Embryonic facial prominence (tissue), 1 donor: Measurements from ENCODE around the gene SOCS6.

Source experiments
- DNase-seq: peaks from one replicate; pipeline ENCODE4 v3.0.0-alpha.2; 2016; ENCODE audit errors: extremely low spot score

SOCS6 gene

DNA sequence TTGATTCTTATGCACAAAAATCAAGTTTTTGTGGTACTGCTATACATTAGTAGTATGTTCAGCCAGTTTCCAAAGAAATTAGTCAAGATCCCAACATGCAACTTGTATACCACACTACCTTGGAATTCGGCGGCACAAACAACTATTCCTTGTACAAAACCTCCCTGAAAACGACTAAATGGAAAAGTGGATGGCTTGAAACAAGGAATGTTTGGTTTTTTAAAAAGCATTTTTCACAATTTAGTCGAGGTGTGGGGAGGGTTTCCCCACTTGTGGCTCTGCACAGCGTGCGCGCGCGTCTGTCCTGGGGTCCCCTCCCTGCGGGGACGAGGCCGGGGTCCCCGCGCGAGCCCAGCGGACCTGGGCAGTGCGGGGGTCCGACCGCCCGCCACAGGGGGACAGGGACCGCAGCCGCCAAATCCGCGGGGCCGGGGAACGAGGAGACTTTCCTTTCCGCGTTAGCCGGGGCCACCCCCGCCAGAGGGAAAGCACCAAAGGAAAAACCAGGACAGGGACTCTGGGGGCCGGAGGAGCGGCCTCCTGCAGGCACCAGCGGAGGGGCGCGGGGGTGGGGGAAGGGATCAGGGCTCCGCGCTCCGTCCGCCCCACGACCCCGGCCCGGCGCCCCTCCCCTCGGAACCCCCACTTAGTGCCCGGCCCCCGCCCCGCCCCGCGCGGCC, 534 bp upstream of the SOCS6 start:
- DNase-seq = no peak

DNA sequence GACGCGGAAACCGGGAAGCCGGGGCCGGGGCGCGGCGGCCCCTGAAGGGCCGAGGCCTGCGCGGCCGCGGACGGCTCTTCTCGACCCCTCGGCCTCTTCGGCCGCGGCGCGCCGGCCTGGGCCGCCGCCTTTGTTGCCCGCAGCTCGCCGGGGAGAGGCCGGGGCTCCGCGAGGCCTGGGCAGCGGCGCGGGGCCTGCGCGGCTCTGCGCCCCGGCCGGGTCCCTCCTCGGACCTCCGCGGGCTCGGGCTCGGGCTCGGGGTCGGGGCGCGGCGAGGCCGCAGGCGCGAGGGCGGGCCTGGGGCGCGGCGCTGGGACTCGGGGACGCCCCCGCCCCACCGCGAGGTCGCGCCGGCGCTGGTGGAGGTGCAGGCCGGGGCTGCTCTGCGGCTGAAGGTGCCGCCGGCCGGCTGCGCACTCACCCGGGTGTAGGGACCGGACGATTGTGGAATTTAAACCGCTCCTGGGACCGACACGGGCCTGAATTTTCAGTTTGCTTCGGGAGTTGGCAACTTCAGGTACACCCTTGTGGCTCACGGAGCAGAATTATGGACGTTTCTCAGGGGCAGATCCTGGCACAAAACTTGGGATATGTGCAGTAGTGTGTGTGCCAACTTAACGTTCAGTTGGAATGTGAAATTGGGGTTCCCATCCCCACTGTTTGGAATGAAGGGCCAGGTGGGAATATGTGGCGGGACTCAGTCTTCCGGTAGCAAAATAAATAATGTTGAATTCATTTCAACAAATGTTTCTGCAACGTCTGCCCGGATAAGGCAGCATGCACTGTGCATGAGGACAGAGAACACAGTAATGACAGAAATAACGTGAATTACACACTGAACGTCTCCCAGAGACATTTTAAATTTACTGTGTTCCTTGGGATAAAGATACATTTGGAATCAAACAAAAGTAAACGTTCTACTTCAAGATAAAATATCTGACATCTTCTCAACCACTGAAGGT, 787 bp downstream of the SOCS6 start:
- DNase-seq = no peak

DNA sequence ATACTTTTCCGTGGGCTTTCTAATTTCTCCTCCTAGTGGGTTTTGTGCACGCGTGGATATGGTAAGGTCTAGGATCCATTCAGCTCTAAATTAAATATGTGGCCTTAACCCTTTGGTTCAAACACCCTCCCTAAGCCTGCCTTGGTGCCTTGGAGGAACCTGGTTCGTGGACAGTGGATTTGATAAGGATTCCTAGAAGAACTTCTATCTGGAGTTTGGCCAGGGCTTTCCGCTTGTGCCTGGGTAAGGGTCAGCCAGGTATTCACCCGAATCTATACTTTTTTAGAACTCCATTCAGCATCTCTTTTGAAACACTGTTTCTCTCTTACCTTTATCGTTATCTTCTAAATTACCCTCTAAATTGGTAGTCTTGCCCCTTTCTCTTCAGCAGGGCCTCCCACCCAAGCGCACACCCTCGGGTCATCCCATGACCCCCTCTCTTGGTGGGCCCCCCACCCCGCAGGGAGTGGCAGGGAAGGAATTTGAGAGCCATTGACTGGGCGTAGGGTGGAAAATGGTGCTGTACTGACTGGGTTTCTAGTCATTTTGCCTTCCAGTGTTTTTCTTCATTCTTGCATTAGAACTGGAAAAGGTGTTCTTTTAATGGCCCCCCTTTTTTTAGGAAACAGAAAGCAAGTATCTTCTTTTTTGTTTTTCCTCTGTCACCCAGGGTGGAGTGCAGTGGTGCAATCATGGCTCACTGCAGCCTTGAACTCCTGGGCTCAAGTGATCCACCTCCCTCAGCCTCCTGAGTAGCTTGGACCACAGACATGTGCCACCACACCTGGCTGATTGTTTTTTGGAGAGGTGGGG, 1.8 kb downstream of the SOCS6 start:
- DNase-seq = no peak

DNA sequence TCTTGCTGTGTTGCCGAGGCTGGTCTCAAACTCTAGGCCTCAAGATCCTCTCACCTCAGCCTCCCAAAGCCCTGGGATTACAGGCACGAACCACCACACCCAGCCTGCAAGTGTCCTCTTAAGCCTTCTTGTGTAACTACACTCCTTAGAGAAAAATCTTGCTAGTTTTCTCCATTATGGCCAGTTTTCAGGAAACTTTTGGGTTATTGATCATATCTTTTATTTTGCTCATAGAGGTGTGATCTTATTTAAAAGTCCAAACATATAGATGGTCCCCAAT, 2.4 kb downstream of the SOCS6 start:
- DNase-seq = no peak

DNA sequence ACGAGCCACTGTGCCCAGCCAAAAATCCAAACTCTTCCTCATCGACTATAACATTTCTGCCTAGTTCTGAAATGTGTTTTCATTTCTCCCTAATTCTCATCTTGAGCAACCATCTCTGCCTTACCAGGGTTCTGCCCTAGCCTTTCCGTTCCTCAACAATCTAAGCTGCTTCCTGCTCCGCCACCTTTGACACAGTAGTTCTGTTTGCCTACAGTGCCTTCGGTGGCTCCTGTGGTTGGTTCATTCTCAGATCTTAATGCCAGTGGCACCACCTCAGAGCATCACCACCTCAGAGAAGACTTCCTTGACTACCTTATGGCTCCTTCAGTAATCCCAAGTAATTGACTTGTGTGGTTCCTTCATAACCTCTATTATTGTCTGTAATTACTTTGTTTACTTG, 3.8 kb downstream of the SOCS6 start:
- DNase-seq = no peak

DNA sequence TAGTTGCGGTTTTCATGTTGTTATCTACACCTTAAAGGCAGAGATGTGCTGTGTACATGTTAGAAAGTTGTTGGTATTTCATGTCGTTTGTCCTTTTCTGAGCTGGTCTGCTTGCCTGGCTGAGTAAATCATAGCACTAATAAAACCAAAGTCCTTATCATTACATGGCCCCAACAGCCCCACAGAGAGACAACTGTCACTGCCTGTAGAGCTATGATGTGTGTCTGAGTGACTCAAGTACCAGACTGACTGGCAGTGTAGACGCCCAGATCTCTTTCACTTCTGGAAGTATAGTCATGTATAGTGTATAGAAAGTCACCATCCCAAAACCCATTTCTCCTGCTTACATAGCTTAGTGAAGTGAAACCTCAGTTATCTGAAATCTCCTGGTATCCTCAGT, 4.3 kb downstream of the SOCS6 start:
- no peak for DNase-seq

DNA sequence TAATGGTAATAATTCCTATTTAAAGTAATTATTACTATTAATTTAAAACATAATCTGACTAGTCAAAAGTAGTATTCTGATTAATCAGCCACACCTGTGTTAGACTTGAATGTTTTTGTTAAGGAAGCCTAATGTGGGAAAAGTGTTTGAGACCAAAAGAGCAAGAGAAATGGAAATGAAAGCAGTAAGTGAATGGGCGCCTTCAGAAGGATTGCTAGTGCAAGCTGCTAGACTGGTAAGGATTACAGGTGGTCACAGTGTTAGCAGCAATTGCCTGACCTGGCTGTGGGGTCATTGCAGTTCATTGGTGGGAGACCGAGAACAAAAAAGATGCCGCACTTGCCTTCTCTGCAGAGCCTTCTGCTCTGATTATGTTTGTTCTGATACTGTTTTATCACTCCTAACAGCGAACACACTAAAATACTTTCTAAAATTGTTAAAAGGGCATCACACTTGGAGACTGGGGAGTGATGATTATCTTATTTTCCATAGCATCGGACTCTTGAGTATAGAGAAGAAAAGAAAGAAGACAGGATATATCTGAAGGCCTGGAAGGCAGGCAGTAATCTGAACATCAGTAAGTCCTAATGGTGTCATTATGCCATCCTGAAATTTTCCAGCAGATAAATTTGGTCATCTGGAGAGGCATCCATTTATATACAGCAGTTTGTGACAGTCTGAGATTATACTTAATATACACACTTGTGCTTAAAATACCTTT, 5.8 kb downstream of the SOCS6 start:
- no peak for DNase-seq

DNA sequence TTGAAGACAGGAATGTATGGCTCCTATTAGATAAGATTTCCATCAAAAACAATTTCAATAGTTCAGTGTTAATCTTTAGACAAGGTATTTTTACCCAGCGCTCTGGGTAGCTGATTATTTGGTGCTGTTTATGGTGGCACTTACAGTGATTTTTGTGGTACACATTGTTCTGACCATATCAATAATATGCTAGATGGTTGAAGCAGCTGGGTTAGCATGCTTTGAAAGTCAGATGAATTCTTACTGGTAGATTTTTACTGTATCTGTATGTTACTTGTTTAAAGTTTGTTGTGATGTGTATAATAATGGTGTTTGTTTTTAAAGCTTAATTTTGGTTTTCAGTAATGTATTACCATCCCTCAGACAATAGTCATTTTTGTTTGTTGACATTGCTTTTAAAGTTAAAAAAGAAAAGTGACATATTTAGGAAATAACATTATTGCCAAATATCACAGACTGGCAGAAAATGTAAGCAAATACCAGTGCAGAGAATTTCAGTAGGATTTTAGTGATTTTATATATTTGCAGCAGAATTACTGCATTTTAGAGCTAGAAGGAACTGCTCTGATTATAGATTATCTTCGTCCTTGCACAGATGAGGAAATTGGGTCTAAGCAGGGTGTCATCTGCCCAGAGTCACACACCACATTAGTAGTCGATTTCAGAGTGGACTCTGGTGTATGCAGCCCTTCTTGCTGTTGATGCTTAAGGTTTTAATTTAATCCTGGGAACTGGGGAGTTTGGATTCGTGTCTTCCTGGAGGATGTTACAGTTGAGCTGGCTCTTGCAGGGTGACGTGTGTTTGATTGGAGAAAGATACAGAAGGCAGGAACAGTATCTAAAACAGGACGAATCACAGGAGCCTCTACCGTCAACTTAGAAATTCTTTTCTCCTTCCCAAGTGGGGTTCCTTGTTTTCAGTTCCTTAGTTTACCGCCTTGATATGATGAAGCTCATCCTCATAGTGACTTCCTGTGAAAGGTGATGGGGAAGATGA, 6.6 kb downstream of the SOCS6 start:
- no peak for DNase-seq

DNA sequence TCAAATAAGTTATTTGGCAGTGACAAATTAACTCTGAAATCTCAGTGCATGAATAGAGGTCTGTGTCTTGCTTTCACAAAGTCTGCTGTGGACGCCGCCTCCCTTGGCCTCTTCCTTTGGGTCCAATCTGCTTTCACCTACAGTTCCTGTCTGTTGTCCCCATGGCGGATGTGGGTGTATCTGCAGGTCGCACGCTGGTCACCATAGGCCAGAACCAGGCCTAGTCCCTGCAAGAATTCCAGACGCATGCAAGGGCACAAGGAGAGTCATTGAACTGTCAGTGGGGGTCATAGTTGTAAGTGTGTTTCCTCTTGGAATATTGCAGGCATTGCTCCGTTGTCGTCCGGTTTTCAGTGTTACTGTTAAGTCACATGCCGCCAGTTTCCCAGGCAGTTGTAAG, 7.4 kb downstream of the SOCS6 start:
- DNase-seq = no peak

DNA sequence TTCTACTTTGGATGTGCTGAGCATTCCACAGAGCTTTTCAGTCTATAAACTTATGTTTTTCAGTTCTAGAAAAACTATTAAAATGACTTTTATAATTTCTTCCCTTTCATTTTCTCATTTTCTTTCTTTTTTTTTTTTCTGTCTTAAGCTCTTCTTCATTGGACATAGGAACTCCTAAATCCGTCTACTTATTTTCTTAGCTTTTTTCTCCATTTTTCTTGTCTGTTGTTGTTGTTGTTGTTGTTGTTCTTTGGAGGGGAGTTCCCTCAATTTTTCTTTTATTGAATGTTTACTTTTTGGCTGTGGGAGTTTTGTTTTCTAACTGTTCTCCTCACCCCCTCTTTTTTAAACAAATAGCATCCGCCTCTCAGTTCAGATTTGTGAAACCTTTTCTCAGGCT, 7.9 kb downstream of the SOCS6 start:
- no peak for DNase-seq

DNA sequence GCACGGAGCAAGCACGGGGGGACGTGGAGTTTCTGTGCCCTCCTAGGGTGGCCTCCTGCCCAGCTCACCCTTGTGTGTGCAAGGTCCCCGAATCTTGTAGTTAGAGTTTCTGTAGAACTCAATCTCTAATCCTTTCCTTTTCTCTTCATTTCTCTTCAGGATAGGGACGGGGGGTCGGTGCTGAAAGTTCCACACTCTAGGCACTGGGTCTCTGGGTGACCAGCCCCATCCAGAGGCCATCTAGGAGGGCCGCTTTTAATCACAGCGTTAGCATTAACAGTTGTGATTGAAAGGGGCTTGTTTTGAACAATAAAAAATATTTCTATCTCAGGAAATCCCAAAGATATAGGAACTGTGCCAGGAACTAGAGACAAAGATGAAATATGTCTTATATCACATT, 10.5 kb downstream of the SOCS6 start:
- DNase-seq = no peak

DNA sequence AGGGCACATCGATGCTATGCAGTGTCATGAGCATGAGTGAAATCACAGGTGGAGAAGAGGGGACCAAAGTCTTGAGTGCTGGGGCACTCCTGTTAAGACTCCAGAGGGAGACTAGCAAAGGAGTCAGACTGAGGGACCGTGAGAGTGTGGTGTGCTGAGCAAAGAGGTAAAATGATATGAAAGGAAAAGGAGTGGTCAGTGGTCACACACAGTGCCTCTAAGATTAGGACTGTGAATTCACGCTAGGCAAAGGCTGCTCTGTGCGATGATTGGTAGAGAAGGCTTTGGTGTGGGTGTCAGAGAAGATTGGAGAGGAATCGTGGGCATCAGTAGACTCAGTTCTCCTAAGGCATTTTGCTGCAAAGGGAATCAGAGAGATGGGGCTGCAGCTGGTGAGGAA, 12.8 kb downstream of the SOCS6 start:
- DNase-seq = no peak

DNA sequence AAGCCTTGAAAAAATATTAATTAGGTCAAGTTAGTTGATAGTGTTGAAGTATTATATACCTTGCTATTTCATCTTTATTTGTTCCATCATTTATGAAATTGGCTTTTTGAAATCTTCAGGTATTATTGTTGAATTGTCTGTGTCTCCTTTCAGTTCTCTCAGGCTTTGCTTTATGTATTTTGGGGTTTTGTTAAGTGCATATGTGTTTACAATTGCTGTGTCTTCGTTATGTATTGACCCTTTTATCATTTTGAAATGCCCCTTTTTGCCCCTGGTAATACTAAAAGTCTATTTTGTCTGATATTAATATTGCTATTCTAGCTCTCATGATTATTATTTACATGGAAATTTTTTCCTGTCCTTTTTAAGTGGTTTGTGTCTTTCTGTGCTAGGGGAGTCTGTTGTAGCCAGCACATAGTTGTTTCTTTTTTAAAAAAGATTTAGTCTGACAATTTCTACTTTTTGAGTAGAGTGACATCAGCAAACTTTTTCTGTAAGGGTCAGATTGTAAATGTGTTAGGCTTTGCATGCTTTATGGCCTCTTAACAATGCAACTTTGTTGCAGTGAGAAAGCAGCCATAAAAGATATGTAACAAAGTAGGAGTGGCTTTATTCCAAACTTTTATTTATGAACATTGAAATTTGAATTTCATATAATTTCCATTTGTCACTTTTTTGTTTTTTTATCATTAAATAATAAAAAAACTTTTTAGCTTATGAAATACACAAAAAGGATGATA, 19.9 kb downstream of the SOCS6 start:
- DNase-seq = no peak

DNA sequence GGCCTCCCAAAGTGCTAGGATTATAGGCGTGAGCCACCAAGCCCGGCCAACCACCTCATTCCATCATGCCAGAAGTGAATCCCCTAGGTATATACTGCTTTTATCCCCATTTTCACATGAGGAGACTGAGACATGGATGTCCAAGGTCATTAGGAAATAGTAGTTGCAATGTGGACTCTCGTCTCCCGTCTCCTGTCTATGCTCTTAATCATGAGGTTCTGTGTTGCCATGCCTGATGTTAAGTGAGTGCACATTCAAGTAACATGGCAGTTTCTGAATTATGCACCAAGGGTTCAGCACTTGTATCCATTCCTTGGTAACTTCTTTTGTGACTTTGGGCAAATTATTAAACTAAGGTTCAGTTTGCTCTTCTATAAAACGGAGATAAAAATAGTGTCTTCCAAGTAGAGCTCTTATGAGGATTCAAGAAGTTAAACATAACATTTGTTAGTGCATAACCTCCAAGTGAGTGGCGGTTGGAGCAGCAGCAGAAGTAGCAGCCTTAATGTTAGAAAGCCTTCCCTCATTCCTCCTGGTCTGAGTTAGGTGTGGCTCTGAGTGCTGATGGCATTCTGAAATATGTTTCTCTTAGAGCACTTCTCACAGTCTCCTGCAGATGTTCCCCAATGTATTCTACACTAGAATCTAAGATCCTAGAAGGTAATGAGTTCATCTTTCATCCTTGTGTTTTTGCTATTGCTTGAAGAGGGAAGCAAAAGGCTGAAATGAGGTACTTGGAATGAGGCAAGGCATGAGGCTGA, 21.9 kb downstream of the SOCS6 start:
- no peak for DNase-seq

DNA sequence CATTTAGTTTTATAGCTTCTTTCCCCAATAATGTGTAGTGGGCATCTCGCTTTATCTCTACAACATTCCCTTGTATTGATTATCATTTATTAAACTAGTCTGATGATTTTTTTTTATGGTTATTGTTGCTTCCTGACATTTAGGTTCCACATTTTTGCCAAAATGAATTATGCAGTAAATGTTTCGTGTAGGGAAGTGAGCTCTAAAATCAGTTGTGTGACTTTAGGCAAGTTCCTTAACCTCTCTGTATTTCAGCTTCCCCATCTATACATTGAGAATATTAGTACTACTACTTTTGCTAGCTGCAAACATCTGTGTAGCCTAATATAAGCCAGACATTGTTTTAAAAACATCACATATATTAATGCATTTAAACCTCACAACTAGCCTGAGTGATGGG, 22.9 kb downstream of the SOCS6 start:
- no peak for DNase-seq

DNA sequence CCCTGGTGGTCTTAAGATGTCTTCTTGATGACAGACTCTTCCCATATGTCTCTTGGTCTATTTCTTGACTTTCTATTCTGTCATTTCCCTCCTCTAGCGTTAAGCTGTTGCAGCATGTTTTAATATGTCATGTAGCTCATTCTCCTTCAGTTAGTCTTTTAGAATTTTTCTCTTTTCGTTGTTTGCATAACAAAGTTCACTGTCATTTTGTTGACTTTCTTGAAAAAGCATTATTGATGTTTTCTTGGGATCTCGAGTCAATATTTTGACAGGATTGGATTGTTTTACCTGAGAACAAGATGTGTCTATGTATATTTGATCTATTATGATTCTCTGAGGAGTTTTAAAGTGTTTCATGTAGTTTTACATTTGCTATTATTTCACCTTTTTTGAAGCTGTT, 24.8 kb downstream of the SOCS6 start:
- DNase-seq = no peak

DNA sequence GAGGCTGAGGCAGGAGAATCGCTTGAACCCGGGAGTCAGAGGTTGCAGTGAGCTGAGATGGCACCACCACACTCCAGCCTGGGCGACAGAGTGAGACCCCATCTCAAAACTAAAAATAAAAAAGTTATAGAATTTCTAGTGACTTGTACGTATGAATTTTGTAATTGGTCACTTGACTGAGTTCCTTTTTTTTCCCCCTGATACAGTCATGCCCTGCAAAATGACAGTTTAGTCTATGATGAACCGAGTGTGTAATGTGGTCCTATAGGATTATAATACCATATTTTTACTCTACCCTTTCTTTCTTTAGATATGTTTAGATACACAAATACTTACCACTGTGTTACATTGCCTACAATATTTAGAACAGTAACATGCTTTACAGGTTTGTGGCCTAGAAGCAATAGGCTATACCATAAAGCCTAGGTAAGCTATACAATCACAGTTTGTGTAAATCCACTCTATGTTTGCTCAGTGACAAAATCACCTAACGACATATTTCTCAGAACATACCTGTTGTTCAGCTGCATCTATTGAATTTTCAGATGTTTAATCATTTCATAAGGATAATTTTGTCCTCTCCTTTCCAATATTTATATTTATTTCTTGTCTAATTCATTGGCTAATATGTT, 25.4 kb downstream of the SOCS6 start:
- DNase-seq = no peak

DNA sequence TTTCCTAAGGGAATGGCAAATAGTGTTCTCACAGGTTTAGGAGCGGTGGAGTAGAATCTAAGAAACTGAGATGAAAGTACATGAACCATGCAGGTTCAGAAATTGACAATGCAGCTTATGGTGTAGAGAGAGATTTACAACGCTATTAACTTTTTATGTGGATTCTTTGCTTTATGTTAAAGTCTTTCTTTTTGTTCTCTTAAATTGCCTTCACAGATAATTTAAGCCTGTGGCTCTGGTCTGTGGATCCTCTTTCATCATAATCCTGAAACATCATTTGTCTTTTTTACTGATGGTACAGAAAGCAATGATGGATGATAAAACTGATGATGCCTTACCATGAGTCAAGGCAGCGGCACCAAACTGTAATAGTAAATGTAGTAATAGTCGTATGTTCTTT, 30.3 kb downstream of the SOCS6 start:
- no peak for DNase-seq

DNA sequence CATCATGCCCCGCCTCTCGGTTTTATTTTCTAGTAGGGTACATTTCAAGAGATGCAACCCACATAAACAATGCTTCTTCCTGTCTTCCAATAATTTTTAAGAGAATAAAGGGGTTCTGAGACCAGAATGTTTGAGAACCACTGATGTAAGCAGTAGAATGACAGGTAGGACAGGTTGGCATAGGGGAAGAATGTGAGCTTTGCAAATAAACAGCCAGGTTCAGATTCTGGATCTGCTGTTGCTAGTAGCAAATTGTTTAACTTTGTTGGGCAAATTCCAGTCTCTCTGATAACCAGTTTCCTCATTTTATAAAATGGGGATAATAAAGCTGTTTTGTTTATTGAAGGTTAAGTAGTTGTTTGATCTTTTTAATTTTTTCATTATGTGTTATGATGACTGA, 32.8 kb downstream of the SOCS6 start:
- no peak for DNase-seq
